Osteocyte (in vitro differentiated cells): ENCODE results near the gene AICDA. TPM values are rescaled to one million over a fixed set of nuclear protein-coding genes. Genes with fewer than 3 reads are reported as not detected.
"Not testable (repeated sequence)": the region's sequence is repeated elsewhere in the genome, so short reads cannot be mapped to it uniquely, and the experiment has no call there.

Experiments
- DNase-seq: peaks from one replicate; pipeline ENCODE4 v3.0.0; 2021; ENCODE audit warnings: mixed read lengths; ENCODE audit not compliant: unreplicated experiment; ENCODE audit errors: extremely low spot score
- H3K27ac Mint-ChIP-seq: one replicate; pipeline ENCODE4 v1.8.0; 2021; ENCODE audit warnings: mild to moderate bottlenecking, mixed read lengths; ENCODE audit not compliant: unreplicated experiment
- H3K27me3 Mint-ChIP-seq: one replicate; pipeline ENCODE4 v1.8.0; 2021; ENCODE audit warnings: mixed read lengths; ENCODE audit not compliant: unreplicated experiment
- H3K36me3 Mint-ChIP-seq: one replicate; pipeline ENCODE4 v1.8.0; 2021; ENCODE audit warnings: mixed read lengths; ENCODE audit not compliant: unreplicated experiment
- H3K4me1 Mint-ChIP-seq: one replicate; pipeline ENCODE4 v1.8.0; 2021; ENCODE audit warnings: mixed read lengths; ENCODE audit not compliant: unreplicated experiment
- H3K4me3 Mint-ChIP-seq: one replicate; pipeline ENCODE4 v1.8.0; 2021; ENCODE audit warnings: mild to moderate bottlenecking, moderate library complexity, mixed read lengths; ENCODE audit not compliant: unreplicated experiment
- H3K9me3 Mint-ChIP-seq: one replicate; pipeline ENCODE4 v1.8.0; 2021; ENCODE audit warnings: mixed read lengths; ENCODE audit not compliant: unreplicated experiment
- CTCF ChIP-seq: fragments of 200-600 bp; sonication (generic); IDR thresholded peaks from 2 replicates; pipeline ENCODE4 v1.5.0; 2021; ENCODE audit warnings: antibody characterized with exemption, mild to moderate bottlenecking, moderate library complexity
- total RNA-seq: library from RNA; stranded (reverse); gene quantifications from 2 replicates; pipeline ENCODE4 v1.2.1, GENCODE V29; 2021

The AICDA gene
- total RNA-seq, 1 donor from 2014 or later, result not detected

- Mint-ChIP-seq H3K9me3 (no peaks in the 10 kb centered on the region), H3K4me1 (no peaks in the 10 kb centered on the region), H3K27me3 (no peaks in the 10 kb centered on the region), H3K36me3 (no peaks in the 10 kb centered on the region), H3K4me3 (no peak overlapping the region), H3K27ac (no peak overlapping the region)
- no peak for DNase-seq
- no peak for TF ChIP-seq CTCF
Observed at GRCh38 chr12:8596561-8596960, 16.1 kb downstream of the AICDA start.

- DNase-seq, result no peak
- no peaks in the 10 kb centered on the region for H3K9me3 Mint-ChIP-seq
- no peak overlapping the region for H3K27ac Mint-ChIP-seq
- TF ChIP-seq CTCF, result no peak
- no peaks in the 10 kb centered on the region for H3K4me1 Mint-ChIP-seq
- no peaks in the 10 kb centered on the region for H3K27me3 Mint-ChIP-seq
- no peak overlapping the region for H3K4me3 Mint-ChIP-seq
- H3K36me3 Mint-ChIP-seq, result no peaks in the 10 kb centered on the region
Observed at GRCh38 chr12:8594072-8594471, 18.6 kb downstream of the AICDA start.

GRCh38 chr12:8593246-8593645, 19.4 kb downstream of the AICDA start:
- TF ChIP-seq CTCF, result no peak
- Mint-ChIP-seq H3K4me3 (no peak overlapping the region), H3K9me3 (no peaks in the 10 kb centered on the region), H3K27me3 (no peaks in the 10 kb centered on the region), H3K4me1 (no peaks in the 10 kb centered on the region), H3K27ac (no peak overlapping the region), H3K36me3 (no peaks in the 10 kb centered on the region)
- DNase-seq, result no peak

GRCh38 chr12:8590842-8591545, 21.7 kb downstream of the AICDA start:
- Mint-ChIP-seq H3K4me1 (no peaks in the 10 kb centered on the region), H3K36me3 (no peaks in the 10 kb centered on the region), H3K4me3 (no peak overlapping the region), H3K9me3 (no peaks in the 10 kb centered on the region), H3K27me3 (no peaks in the 10 kb centered on the region), H3K27ac (no peak overlapping the region)
- DNase-seq, result no peak
- no peak for TF ChIP-seq CTCF

GRCh38 chr12:8589679-8590078, 23.0 kb downstream of the AICDA start:
- Mint-ChIP-seq H3K27me3 (no peaks in the 10 kb centered on the region), H3K27ac (no peak overlapping the region), H3K36me3 (no peaks in the 10 kb centered on the region), H3K4me3 (no peak overlapping the region), H3K9me3 (no peaks in the 10 kb centered on the region), H3K4me1 (no peaks in the 10 kb centered on the region)
- TF ChIP-seq CTCF, result no peak
- DNase-seq, result no peak

- H3K9me3 Mint-ChIP-seq, H3K27ac Mint-ChIP-seq, H3K4me1 Mint-ChIP-seq, H3K27me3 Mint-ChIP-seq, H3K36me3 Mint-ChIP-seq, H3K4me3 Mint-ChIP-seq, DNase-seq: not testable (repeated sequence)
Observed at GRCh38 chr12:8584478-8584877, 28.2 kb downstream of the AICDA start.
